Activated CD4-positive, alpha-beta T cell treated with anti-CD3 and anti-CD28 coated beads, Interleukin-2, amount 50 U/mL, for 16 hours (primary cell): ENCODE data around the gene WDFY4.

Experiments used
- DNase-seq: peaks from one replicate; pipeline ENCODE4 v3.0.0-alpha.2; 2020

The WDFY4 gene

DNA sequence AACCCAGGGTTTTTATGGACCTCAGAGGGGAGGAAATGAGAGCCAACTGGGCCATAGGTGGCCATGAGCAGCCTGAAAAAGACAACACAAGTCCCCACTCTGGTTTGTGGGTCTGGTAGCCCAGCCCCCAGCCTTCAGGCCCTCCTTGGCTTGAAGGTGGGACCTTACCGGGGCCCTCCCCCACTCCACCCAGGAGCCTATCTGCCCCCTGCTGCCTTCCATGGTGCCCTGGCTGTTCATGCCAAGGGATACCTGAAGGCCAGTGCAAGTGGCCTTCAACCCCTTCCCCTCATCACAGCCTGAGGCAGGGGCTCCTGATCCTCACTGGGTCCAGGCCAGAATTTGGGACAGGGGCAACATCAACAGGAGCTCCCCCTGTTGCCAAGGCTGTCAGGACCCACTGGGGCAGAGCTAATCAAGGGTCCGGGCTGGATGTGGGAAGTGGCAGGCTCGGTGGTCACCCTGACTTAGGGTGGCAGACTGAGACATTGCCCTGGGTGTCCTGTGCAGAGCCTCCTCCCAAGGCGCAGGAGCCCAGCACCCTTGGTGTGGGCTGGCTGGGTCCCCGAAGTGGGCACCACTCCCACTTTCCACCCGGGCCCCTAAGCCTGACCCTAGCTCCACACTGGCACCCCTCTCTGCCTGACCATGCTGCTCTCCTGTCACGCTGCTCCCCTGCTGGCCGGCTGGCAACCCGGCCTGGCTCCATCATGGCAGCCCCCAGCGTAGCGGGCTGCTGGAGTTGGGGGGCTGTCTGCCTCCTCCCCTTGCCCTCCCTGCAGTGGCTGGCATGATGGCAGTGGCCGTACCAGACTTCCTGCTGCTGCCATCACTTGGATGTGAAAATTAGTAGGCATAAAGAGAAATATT lies 6.4 kb downstream of the WDFY4 start:
- DNase-seq = no peak

DNA sequence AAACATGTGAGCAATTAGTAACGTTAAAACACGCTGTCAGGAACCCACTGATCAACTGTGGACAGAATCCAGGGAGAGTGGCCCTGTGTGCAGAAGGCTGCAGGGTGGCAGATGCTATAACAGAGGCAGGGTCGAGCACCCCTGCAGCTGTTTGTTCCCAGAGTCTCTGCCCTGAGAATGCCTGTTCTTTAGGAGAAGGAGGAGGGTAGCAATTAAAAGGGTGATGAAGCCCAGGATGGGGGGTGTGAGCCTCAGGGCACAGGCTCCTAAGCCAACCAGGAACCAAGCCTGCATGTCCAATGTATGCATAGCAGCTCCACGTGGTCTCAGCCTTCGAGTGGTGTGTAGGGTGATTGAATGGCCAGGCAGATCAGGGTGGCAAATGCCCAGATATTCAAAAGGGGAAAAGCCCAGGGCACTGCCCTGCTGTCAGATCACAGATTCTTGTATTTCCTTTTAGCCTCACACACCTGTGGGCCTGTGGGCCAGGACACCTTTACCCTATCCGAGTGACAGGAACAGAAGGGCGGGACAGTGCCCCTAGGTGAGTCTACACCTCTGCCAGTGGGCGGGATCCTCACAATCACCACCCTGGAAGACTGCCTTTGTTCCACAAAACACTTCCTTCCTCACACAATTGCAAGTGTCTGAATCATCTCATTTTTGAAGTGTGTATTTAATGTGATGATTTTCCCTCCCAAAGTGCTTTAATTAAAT lies 7.3 kb downstream of the WDFY4 start:
- DNase-seq = no peak

DNA sequence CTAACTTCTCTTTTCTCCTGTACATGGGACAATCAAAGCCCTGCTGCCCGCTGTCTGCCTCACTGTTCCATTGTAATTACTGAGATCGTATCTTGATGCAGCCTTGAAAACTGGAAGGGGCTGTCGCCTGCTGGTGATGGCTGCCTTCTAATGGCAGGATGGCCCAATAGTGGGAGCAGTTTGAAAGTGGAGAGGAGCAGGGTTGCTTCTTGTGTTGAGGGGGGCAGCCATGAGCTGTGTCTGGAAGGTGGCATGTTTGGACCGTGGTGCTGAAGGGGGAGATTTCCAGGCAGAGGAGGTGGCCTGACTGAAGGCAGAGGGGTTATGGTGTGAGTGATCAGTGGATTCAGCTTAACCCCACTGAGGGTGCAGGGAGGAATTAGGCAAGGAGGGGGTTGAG lies 8.1 kb downstream of the WDFY4 start:
- no peak for DNase-seq

DNA sequence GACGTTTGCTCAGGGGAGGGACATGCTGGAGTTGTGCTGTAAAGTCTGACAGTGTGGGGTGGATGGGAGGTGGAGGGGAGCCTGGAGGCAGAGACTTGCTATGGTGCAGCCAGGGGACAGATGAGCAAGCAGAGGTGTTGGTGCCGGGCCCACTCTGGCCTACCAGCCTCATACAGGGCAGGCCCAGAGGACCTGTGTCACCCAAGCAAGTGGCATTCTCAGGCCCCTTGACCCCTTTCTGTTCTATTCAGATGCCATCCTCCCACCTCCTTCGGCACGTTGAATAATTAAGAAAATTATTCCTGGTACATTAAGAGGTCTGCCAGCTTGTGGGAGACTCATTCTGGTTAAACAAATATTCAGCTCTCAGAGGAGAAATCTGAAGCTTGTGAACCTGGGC lies 8.5 kb downstream of the WDFY4 start:
- no peak for DNase-seq

DNA sequence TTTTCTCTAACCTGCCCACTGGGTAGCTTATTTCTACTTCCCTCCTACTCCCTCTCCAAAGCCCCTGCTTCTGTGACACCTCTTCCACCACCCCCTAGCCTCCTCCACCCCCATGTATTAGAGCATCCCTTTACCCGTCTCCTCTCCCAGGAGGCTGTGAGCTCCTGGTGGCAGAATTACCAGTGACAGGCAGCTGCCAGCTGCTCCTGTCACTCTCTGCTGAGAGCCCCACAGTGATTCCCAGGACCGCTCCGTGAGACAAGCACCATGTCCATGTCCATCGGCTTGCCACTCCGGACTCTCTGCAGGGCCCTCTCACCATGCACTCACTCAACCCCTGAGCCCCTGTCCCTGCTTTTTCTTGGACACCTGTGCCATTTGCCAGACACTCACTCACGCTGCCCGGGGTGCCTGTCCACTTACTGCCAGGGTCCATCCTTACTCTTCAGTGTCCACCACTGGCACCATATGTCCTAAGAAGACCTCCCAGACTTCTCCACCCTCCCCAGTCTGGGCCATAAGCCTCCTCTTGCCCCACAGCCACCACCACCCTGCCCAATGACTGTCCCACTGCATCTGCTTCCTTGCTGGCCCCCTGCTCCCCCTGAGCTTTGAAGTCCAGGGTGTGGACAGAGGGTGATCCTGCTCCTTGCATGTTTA lies 9.8 kb downstream of the WDFY4 start:
- DNase-seq = no peak

DNA sequence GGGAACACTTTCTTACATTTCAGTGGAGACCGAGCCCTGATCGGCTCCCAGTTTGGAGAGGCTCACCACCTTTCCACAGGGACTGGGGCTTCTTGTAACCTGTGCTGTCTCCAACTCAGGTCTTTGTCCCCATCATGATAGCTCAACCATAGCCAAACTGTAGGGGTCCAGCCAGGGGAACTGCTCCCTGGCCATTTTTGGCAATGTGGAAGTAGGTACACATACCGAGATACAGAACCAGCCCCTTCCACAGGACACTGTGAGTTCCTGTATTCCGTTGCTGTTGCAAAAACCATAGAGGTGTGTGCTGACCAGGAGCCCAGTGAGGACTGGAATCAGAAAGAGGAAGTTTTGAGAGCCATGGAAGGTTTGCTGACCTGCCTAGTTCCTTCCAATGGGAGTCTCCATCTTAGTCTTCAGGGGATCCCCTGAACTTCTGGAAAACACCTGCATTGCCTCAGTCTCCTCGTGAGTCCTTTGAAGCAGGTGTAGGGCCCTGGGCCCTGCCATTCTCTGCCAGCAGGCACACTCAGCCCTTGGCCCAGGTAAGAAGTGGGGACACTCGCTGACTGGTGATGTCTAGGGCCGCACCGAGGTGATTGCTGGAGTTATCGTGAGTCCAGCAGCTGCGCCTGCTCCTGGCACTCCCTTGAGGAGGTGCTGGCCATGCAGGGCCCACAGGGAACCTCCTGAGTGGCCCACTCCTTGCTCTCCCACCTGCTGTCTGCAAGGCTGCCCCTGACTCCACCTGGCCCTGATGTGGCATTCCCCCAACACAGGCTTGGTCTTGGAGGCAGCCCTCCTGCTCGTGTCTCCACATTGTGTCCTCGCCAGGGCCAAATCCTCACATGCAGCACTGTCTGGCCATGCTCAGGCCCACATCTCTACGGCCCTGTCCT lies 11.2 kb downstream of the WDFY4 start:
- DNase-seq = no peak

DNA sequence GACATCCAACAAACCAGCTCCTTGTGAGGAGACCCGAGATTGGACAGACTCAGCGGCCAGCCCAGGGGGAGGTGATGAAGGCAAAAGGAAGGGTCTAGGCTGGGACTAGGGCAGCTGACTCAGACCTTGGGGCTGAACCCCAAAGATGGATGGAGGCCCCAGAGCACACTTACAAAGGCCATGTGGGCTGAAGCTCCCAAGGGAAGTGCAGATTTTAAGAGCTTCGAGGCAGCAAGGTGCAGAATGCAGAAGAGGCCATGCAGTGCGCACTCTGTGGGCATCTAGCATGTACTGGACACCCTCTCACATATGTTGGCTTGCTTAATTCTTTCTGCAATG lies 11.8 kb downstream of the WDFY4 start:
- no peak for DNase-seq

DNA sequence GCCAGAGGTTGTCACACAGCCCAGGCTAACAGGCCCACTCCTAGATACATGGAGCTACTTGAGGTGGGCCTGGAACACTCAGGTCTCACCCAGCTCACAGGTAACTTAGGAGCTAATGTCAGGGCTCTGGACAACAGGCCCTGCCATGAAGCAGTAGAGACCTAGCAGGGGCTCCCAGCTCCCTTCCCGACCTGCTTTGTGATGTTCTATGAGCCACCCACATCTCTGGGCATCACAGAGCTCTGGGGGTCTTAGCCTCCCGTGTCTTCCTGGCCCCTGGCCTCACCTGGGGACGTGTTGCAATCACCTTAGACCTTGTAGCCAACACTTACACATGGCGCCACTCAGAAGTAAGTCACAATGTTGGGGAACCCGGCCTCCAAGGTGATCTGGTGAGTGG lies 12.4 kb downstream of the WDFY4 start:
- no peak for DNase-seq

DNA sequence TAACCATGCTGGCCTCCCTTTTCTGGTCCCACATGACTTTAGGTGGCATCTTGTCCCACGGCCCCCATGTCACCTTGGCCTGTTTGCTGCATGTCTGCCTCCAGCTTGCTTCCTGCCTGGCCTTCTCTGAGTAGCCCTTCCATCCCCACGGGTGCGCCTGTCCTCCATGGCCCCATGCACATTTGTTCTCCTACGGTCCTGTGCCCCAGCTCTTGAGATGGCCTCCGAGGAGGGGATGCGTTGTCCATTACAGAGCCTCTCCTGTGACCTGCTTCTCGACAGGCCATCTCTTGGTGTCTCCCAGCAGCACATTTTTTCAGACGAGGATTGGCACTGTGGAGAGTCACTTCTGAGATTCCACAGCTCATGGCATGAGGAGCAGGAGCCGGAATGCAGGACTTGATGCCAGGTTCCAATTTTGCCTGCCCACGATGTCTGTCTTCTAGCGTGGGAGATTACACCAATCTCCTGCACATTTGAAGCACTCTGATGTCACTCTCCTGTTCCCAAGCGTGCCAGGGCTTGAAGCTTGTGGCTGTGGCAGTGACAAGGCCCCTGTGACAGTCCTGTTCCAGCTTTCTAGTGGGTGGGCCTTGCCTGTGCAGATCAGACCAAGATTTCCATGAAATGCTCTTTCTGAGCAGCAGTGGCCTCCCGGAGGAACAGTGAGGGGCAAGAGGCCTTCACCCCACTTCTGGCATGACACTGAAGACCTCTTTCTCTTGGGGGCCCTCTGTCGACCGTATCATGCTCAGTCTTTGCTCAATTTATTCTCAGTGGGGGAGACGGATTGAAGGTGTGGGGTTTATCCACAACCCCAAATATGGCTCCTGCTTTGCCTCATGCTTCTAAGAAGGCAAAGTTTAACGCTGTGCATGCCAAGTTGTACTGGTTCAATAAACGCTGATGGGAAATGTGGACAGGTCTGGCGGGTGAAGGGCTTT lies 13.4 kb downstream of the WDFY4 start:
- no peak for DNase-seq

DNA sequence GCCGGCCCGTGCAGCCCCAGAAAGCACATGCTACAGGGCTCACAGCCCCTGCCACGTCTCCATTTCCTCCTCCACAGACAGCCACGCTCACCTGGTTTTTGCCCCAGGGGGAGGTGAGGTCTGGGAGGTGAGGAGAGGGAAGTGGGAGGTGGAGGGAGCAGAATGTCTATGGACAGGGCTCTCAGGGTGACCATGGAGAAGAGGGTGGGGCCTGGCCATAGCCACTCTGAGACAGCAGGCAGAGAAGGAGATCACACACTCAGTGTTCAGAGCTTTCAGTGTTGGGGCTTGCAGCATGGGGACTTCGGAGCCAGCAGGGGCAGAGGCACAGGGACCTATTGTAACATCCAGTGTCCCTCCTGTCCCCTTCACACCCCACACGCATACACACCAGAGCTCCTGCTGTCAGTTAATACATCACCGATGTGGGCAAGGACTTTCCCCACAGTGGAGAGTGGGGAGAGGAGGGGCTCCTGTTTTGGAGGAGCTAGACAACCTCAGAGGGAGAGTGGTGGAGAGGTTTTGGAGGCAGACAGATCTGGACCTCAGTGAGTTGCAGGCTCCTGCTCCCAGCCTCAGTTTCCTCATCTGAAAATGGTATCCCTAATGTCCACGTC lies 14.4 kb downstream of the WDFY4 start:
- no peak for DNase-seq

DNA sequence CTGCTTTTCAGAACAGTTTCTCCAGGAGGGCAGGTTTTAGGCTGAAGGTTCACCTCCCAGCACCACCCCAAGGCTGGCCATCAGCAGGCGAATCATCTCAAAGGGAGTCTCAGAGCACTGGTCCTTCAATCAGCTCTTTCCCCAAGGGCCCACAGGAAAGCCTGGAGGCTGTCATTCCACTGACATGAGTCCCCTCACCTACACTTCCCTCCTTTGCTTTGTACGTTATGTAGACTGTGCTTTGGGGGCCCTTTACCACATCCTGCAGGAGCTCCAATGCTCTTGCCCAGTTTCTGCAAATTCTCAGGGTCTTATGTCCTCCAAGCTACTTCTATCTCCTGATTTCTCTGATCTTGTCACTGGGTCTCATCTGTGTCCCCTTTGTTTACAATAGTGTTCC lies 15.4 kb downstream of the WDFY4 start:
- DNase-seq = no peak

DNA sequence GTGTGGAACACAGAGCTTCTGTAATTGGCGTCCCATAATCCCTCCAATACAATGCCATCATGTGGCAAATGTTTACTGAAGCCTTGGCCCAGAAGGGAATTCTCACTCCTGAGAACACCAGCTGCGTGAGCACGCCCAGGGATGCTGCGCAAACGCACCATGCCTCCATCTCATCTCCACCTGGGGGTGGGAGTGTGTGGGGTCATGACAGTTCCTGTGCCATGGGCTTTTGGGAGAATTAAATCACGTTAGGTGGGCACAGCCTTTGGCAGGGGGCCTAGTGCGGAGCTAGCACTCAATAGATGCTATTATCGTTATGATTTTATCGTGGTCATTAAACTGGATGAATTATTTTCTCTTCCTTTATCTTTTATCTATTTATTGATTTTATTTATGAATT lies 15.8 kb downstream of the WDFY4 start:
- no peak for DNase-seq

DNA sequence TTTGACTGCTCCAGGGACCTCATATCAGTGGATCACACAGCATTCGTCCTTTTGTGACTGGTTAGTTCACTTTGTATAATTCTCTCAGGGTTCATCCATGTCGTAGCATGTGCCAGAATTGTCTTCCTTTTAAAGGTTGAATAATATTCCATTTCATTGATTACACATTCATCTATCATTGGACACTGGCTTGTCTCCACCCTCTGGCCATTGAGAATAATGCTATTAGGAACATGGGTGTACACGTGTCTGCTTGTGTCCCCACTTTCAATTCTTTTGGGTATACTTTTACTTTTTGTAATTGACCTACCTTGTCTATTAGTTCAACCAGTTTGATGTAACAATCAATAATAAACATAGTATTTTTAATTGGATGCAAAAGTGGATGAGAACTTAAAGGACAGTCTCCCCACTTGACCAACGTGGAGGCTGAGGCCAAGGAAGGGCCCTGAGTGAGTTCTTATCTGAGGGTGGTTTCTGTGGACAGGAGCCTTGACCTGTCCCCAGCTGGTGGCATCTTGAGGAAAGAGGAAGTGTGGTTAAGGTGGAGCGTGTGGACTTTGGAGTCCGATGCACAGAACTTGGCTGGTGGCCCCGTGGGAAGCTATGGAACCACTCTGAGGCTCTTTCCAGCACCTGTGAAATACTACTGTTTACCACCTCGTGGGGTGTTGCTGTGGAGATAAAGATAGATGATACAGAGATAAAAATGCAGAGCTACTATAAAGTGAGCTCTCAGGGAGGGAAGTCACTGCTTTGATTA lies 16.6 kb downstream of the WDFY4 start:
- no peak for DNase-seq

DNA sequence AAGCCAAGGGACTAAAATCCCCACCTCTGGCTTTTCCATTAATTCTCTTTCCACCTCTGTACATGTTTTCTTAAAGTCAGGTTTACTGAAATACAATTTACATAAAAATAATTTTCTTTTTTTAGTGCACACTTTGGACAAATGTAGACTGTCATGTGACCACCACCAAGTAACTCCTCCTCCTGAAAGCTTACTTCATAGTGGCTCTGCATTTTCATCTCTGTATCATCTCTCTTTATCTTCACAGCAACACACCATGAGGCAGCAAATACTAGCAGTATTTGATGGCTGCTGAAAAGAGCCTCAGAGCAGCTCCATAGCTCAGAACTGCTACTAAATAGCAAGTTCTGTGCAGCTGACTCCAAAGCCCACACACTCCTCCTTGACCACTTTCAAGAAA lies 17.3 kb downstream of the WDFY4 start:
- no peak for DNase-seq

DNA sequence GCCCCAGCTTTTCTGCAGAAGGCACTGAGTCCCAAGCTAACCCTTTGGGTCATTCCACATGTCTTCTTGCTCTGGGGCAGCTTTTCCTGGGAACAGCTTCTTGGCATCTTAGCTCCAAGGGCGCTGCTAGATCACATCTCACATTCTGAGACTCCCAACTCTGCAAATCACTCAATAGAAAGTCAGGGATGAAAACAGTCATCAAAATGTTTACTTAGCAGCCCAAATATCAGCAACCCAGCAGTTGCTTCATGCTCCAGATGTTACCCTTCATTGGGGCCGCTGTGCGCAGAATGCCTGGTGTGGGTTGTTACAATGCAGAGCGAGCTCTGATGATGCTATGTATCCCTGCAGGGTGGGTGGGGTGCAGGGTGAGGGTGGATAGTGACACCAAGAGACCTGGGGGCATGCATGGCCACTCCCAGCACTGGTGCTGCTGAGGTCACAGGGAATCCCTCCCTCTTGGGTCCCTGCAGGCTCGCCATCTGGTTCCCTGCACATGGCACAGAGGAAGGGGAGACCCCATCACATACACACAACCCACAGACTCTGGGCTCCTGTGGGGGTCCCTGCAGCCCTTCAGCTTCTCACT lies 19.0 kb downstream of the WDFY4 start:
- DNase-seq = no peak

DNA sequence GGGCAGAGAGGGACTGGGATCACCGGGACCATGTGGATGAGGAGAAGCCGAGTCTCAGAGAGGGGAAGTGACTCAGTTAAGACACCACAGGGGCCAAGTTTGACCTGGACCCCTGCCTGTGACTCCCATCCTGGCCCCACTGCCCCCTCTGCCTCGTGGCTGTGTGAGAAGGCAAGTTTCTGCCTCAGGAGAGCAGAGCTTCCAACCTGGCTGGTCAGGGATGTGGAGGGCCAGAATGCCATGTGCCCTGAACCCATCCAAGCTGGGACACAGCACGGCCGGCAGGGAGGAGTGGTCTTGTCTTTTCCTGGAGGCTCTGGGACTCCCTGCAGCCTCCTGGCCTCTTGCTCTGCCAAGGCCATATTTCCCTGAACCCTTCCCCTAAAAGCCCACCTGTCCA lies 19.5 kb downstream of the WDFY4 start:
- no peak for DNase-seq

DNA sequence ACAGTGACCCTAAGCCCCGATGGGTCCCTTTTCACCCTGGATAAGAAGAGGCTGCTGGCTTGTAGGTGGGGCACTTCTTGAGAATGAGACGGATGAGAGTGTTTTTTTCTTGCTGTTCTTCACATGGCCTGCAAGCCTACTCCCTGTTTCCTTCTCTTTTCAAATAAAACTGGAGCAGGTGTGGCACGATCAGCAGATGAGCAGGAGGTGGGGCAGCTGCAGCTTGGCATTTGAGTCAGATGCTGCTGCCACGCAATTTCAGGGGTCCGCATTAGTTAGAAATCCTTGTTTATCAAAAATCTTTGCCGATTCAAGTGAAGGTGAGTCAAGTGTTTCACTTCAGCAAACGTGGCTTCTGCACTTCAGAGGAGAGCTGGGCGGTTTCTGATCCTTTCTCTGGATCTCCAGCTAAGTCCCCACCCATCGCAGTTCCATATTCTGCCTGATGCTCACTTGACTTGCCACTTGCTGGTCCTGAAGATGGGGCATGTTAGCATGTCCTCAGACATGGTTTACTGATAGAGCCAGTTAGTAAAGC lies 20.8 kb downstream of the WDFY4 start:
- no peak for DNase-seq

DNA sequence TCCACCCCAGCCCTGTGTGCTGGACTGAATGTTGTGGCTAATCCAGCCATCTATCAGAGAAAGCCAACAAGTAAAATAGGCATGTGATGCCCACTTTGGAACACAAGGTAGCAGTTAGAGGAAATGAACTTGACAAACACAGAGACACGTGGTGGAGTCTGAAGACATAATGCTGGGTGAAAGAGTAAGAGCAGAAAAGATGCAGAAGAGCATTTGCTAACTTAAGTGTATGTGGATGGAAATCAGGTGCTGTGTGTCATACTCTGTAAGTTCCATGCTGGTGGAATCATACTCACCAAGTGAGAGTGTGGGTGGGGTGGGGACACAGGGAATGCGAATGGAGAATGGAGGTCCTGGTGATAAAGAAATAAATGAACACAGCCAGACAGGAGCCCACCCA lies 22.8 kb downstream of the WDFY4 start:
- no peak for DNase-seq

DNA sequence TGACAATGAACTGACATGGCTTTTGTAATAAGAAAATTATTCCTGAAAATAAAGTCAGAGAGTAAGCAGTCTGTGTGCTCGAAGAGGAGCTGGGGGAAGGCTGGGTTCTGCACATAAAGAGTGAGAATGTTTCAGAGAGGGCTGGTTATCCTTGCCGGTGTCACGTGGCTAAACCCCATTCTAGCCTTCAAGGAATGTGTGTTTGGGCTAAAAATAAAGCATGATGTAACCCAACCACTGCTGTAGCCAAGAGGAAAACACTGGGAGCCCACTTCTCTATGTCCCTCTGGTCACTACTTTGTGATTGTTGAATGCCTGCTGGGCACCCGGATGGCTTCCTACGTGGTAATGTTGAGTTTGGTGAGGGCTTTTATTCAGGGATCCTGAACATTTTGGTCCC lies 23.5 kb downstream of the WDFY4 start:
- DNase-seq = no peak
